HCT116 (cell line): ENCODE measurements around the gene DHRS7C. TPM values are rescaled to one million over a fixed set of nuclear protein-coding genes. Genes with fewer than 3 reads are reported as not detected.

ENCODE experiments used
- ATAC-seq: fragments of 200-7000 bp; cut with Tn5 transposase; 2 replicates; pipeline ENCODE4 v1.9.1; 2020; ENCODE audit warnings: mild to moderate bottlenecking, moderate library complexity
- BruUV-seq: library from RNA; stranded (reverse); fragments of 400-500 nt; replicated peaks from 2 replicates; lab custom pipeline; 2021; lab: Mats Ljungman, UMichigan
- CTCF ChIA-PET: fragments of 300-600 bp; sonication (Branson Sonifier 250); formaldehyde crosslinking; loops from one replicate; lab custom pipeline; 2021; ENCODE audit warnings: antibody characterized with exemption; lab: Charles Lee
- POLR2A ChIA-PET: fragments of 300-600, 350-600 bp; sonication (Branson Sonifier 250); formaldehyde crosslinking; loops from one replicate; lab custom pipeline; 2021; ENCODE audit warnings: antibody characterized with exemption; lab: Charles Lee
- RAD21 ChIA-PET, 2 experiments: fragments of 300-600 bp; sonication (Branson Sonifier 250); formaldehyde crosslinking; loops; one replicate each; lab custom pipeline; 2023; ENCODE audit warnings: low total read pairs in 2 of 2; ENCODE audit not compliant: uncharacterized antibody in 2 of 2, unreplicated experiment in 2 of 2, low non-redundant PET in 1 of 2; lab: Charles Lee
- DNase-seq: peaks from one replicate; pipeline ENCODE4 v3.0.0-alpha.2; 2010; ENCODE audit warnings: low read depth, low spot score
- H2AFZ ChIP-seq: fragments of 200-600 bp; shearing (Covaris generic), sonication (generic); 2 replicates; pipeline ENCODE4 v1.6.1; 2017; ENCODE audit warnings: low read depth, mixed run types, mixed read lengths, antibody characterized with exemption, low read length; ENCODE audit not compliant: poor library complexity, severe bottlenecking
- H3K27ac ChIP-seq: 2 replicates; pipeline ENCODE4 v1.5.1; 2012; ENCODE audit warnings: low read depth, low read length
- H3K27me3 ChIP-seq: fragments of 200-600 bp; sonication (generic); 2 replicates; pipeline ENCODE4 v1.6.1; 2016; ENCODE audit warnings: mixed run types, low read length, mixed read lengths; ENCODE audit not compliant: insufficient read depth
- H3K36me3 ChIP-seq, 2 experiments: fragments of 200-500 bp in 1 of 2; fragments of 200-600 bp in 1 of 2; sonication (Bioruptor generic) in 1 of 2; sonication (generic) in 1 of 2; 2 replicates each; pipeline versions ENCODE4 v1.5.1 to v1.6.1; 2014 to 2016; ENCODE audit warnings: low read length in 2 of 2, inconsistent platforms in 1 of 2, mixed read lengths in 1 of 2, mixed run types in 1 of 2; ENCODE audit not compliant: insufficient read depth in 2 of 2, control insufficient read depth in 1 of 2
- H3K4me1 ChIP-seq, 2 experiments: fragments of 200-600 bp in 1 of 2; sonication (generic) in 1 of 2; 2 replicates each; pipeline versions ENCODE4 v1.5.1 to v1.6.1; 2012 to 2017; ENCODE audit warnings: low read length in 2 of 2, inconsistent platforms in 1 of 2, mild to moderate bottlenecking in 1 of 2, mixed read lengths in 1 of 2, mixed run types in 1 of 2, moderate library complexity in 1 of 2; ENCODE audit not compliant: insufficient read depth in 2 of 2, control insufficient read depth in 1 of 2
- H3K4me2 ChIP-seq: fragments of 200-600 bp; sonication (generic); 2 replicates; pipeline ENCODE4 v1.6.1; 2017; ENCODE audit warnings: mixed run types, low read length, mixed read lengths
- H3K4me3 ChIP-seq, 2 experiments: fragments of 200-600 bp in 1 of 2; sonication (generic) in 1 of 2; replicated peaks in 1 of 2; 2 replicates each; pipeline ENCODE4 v1.5.1; 2011 to 2016; ENCODE audit warnings: low read length in 2 of 2, control low read depth in 1 of 2, low read depth in 1 of 2, mild to moderate bottlenecking in 1 of 2, mixed read lengths in 1 of 2, mixed run types in 1 of 2
- H3K79me2 ChIP-seq: fragments of 200-600 bp; sonication (generic); 2 replicates; pipeline ENCODE4 v1.6.1; 2017; ENCODE audit warnings: mild to moderate bottlenecking, mixed run types, low read length, moderate library complexity, mixed read lengths; ENCODE audit not compliant: insufficient read depth
- H3K9ac ChIP-seq: fragments of 200-600 bp; sonication (generic); 2 replicates; pipeline ENCODE4 v1.6.1; 2016; ENCODE audit warnings: low read length, mixed read lengths
- H3K9me2 ChIP-seq: fragments of 200-600 bp; sonication (generic), shearing (Covaris generic); 2 replicates; pipeline ENCODE4 v1.6.1; 2017; ENCODE audit warnings: mixed run types, mild to moderate bottlenecking, moderate library complexity; ENCODE audit not compliant: insufficient read depth
- H3K9me3 ChIP-seq, 2 experiments: fragments of 200-500 bp in 1 of 2; fragments of 200-600 bp in 1 of 2; sonication (Bioruptor generic) in 1 of 2; sonication (generic) in 1 of 2; 2 replicates each; pipeline ENCODE4 v1.6.1; 2014 to 2017; ENCODE audit warnings: low read length in 2 of 2, mixed read lengths in 2 of 2, inconsistent platforms in 1 of 2, low read depth in 1 of 2, mild to moderate bottlenecking in 1 of 2, mixed run types in 1 of 2, moderate library complexity in 1 of 2; ENCODE audit not compliant: control insufficient read depth in 1 of 2, insufficient read depth in 1 of 2
- H4K20me1 ChIP-seq: fragments of 200-600 bp; sonication (generic), shearing (Covaris generic); 2 replicates; pipeline ENCODE4 v1.6.1; 2017; ENCODE audit warnings: mixed run types, mild to moderate bottlenecking, moderate library complexity; ENCODE audit not compliant: insufficient read depth
- CBX3 ChIP-seq: IDR thresholded peaks from 2 replicates; pipeline ENCODE4 v1.6.1; 2012; ENCODE audit warnings: low read depth
- CEBPB ChIP-seq: IDR thresholded peaks from 2 replicates; pipeline ENCODE4 v1.6.1; 2012; ENCODE audit warnings: low read depth
- EGR1 ChIP-seq: IDR thresholded peaks from 2 replicates; pipeline ENCODE4 v1.6.1; 2012; ENCODE audit warnings: low read depth
- ELF1 ChIP-seq: IDR thresholded peaks from 2 replicates; pipeline ENCODE4 v1.6.1; 2012; ENCODE audit warnings: low read depth, borderline replicate concordance
- EZH2 ChIP-seq: fragments of 200-600 bp; sonication (generic); IDR thresholded peaks from 2 replicates; pipeline ENCODE4 v1.6.1; 2017; ENCODE audit warnings: antibody characterized with exemption, mixed run types
- EZH2phosphoT487 ChIP-seq: fragments of 200-600 bp; IDR thresholded peaks from 2 replicates; pipeline ENCODE4 v1.6.1; 2018; ENCODE audit warnings: antibody characterized with exemption, borderline replicate concordance
- POLR2A ChIP-seq: IDR thresholded peaks from 2 replicates; pipeline ENCODE4 v1.7.0; 2011; ENCODE audit warnings: borderline replicate concordance; ENCODE audit not compliant: insufficient read depth, insufficient read length; ENCODE audit errors: extremely low read depth
- RAD21 ChIP-seq: IDR thresholded peaks from 2 replicates; pipeline ENCODE4 v1.6.1; 2012; ENCODE audit warnings: low read depth, mild to moderate bottlenecking
- TCF7L2 ChIP-seq: IDR thresholded peaks from 2 replicates; pipeline ENCODE4 v1.7.0; 2011; ENCODE audit warnings: borderline replicate concordance, inconsistent platforms; ENCODE audit not compliant: insufficient read depth, insufficient read length; ENCODE audit errors: extremely low read depth
- ZFX ChIP-seq: fragments of 450-650 bp; IDR thresholded peaks from 2 replicates; pipeline ENCODE4 v1.6.1; 2017
- ZNF274 ChIP-seq: fragments of 200-500 bp; sonication (Bioruptor generic); IDR thresholded peaks from 2 replicates; pipeline ENCODE4 v1.6.1; 2014; ENCODE audit warnings: mild to moderate bottlenecking, low read depth, low read length, inconsistent platforms
- intact Hi-C: fragments of 100-400 bp; cut with micrococcal nuclease; formaldehyde crosslinking; loops from 2 replicates; pipeline ENCODE4 v1.10.0; 2022
- total RNA-seq: library from RNA; stranded (reverse); gene quantifications from one replicate; pipeline ENCODE4 v1.2.1, GENCODE V29; 2021; ENCODE audit not compliant: unreplicated experiment
- TF ChIP-seq, protein P1 (sequence below): IDR thresholded peaks from 2 replicates; pipeline ENCODE4 v1.6.1; 2012
- TF ChIP-seq, protein P2 (sequence below): IDR thresholded peaks from 2 replicates; pipeline ENCODE4 v1.6.1; 2012; ENCODE audit warnings: low read depth
- TF ChIP-seq, protein P3 (sequence below), 3 experiments: fragments of 200-600 bp in 1 of 3; sonication (generic) in 1 of 3; IDR thresholded peaks in 2 of 3; conservative IDR thresholded peaks in 1 of 3; 2 replicates each; pipeline ENCODE4 v1.5.1; 2012 to 2017; ENCODE audit warnings: low read depth in 2 of 3, low read length in 2 of 3, antibody characterized with exemption in 1 of 3, borderline replicate concordance in 1 of 3, control low read depth in 1 of 3, mild to moderate bottlenecking in 1 of 3, mixed read lengths in 1 of 3, mixed run types in 1 of 3, moderate library complexity in 1 of 3; ENCODE audit not compliant: insufficient read depth in 1 of 3
- TF ChIP-seq, protein P4 (sequence below): IDR thresholded peaks from 2 replicates; pipeline ENCODE4 v1.6.1; 2011; ENCODE audit warnings: mild to moderate bottlenecking, low read length, moderate library complexity; ENCODE audit not compliant: insufficient replicate concordance; ENCODE audit errors: extremely low read depth

DHRS7C gene
- total RNA-seq, 1 experiment from 2014 or later, result not detected

DNA sequence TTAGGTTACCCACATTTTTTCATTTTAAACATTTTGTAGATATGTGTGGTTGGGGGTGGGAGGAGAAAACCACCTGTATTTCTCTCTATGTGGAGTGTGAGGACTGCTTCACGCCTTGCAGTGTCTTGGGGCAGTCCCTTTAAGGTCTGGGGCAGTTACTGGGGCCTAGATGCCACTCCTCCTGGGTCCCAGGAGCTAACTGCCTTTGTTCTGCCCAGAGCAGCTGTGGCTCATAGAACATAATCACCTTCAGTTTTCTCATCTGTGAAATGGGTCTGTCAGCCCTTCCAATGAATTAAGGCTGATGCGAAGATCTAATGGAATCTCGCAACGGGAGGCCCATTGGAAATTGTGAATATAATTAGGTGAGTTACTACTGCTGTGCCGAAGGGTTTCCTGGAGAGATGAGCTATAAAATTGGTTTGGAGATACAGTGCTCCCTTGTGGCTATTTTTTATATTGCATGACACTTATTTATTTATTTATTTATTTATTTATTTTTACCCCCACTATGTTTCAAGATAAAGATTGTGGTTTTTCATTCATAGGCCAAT, 22.9 kb downstream of the DHRS7C start:
- ChIA-PET RAD21 (interaction anchor here in 1 of 2 experiments (0.7 to 1.6 kb wide), 2 partner anchors 51 to 140 kb away, joined by 3 to 7 read pairs; no protein-coding TSS in a partner anchor), POLR2A (interaction anchor here (0.9 kb wide), 1 partner anchor 19 kb away, joined by 3 read pairs; no protein-coding TSS in a partner anchor), CTCF (interaction anchor here (0.6 to 1.3 kb wide), 21 partner anchors 10 to 192 kb away, joined by 3 to 30 read pairs (median 5); partner anchors contain the start of genes CFAP52, DHRS7C and STX8)
- peak; percentile 73 for ATAC-seq
- H3K9me2 ChIP-seq, result no peaks in the 10 kb centered on the region
- no peak for TF ChIP-seq CBX3
- TF ChIP-seq, protein P1, sequence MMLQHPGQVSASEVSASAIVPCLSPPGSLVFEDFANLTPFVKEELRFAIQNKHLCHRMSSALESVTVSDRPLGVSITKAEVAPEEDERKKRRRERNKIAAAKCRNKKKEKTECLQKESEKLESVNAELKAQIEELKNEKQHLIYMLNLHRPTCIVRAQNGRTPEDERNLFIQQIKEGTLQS, result no peak
- TF ChIP-seq, protein P2, sequence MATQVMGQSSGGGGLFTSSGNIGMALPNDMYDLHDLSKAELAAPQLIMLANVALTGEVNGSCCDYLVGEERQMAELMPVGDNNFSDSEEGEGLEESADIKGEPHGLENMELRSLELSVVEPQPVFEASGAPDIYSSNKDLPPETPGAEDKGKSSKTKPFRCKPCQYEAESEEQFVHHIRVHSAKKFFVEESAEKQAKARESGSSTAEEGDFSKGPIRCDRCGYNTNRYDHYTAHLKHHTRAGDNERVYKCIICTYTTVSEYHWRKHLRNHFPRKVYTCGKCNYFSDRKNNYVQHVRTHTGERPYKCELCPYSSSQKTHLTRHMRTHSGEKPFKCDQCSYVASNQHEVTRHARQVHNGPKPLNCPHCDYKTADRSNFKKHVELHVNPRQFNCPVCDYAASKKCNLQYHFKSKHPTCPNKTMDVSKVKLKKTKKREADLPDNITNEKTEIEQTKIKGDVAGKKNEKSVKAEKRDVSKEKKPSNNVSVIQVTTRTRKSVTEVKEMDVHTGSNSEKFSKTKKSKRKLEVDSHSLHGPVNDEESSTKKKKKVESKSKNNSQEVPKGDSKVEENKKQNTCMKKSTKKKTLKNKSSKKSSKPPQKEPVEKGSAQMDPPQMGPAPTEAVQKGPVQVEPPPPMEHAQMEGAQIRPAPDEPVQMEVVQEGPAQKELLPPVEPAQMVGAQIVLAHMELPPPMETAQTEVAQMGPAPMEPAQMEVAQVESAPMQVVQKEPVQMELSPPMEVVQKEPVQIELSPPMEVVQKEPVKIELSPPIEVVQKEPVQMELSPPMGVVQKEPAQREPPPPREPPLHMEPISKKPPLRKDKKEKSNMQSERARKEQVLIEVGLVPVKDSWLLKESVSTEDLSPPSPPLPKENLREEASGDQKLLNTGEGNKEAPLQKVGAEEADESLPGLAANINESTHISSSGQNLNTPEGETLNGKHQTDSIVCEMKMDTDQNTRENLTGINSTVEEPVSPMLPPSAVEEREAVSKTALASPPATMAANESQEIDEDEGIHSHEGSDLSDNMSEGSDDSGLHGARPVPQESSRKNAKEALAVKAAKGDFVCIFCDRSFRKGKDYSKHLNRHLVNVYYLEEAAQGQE, result no peak
- TF ChIP-seq CEBPB, result no peak
- no peak for TF ChIP-seq ZFX
- TF ChIP-seq EGR1, result no peak
- no peak for TF ChIP-seq ELF1
- no peak for TF ChIP-seq TCF7L2
- no peak for TF ChIP-seq ZNF274
- TF ChIP-seq, protein P3, sequence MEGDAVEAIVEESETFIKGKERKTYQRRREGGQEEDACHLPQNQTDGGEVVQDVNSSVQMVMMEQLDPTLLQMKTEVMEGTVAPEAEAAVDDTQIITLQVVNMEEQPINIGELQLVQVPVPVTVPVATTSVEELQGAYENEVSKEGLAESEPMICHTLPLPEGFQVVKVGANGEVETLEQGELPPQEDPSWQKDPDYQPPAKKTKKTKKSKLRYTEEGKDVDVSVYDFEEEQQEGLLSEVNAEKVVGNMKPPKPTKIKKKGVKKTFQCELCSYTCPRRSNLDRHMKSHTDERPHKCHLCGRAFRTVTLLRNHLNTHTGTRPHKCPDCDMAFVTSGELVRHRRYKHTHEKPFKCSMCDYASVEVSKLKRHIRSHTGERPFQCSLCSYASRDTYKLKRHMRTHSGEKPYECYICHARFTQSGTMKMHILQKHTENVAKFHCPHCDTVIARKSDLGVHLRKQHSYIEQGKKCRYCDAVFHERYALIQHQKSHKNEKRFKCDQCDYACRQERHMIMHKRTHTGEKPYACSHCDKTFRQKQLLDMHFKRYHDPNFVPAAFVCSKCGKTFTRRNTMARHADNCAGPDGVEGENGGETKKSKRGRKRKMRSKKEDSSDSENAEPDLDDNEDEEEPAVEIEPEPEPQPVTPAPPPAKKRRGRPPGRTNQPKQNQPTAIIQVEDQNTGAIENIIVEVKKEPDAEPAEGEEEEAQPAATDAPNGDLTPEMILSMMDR (IDR thresholded peaks at IDR 0.05 in 2 of 3, conservative IDR thresholded peaks at IDR 0.05 in 1 of 3; ENCODE audit: borderline replicate concordance in 1 of 3, insufficient read depth in 1 of 3, low read depth in 2 of 3, low read length in 2 of 3), result peak; percentile 26 to 38 (median 33); a peak in 3 of 6 replicates
- TF ChIP-seq RAD21, result peak; percentile 51
- TF ChIP-seq EZH2, result no peak
- no peak for TF ChIP-seq POLR2A
- no peak for TF ChIP-seq EZH2phosphoT487
- TF ChIP-seq, protein P4, sequence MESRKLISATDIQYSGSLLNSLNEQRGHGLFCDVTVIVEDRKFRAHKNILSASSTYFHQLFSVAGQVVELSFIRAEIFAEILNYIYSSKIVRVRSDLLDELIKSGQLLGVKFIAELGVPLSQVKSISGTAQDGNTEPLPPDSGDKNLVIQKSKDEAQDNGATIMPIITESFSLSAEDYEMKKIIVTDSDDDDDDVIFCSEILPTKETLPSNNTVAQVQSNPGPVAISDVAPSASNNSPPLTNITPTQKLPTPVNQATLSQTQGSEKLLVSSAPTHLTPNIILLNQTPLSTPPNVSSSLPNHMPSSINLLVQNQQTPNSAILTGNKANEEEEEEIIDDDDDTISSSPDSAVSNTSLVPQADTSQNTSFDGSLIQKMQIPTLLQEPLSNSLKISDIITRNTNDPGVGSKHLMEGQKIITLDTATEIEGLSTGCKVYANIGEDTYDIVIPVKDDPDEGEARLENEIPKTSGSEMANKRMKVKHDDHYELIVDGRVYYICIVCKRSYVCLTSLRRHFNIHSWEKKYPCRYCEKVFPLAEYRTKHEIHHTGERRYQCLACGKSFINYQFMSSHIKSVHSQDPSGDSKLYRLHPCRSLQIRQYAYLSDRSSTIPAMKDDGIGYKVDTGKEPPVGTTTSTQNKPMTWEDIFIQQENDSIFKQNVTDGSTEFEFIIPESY, result no peak
- no peaks in the 10 kb centered on the region for H4K20me1 ChIP-seq
- H2AFZ ChIP-seq, result peak overlapping the region; percentile 92
- peaks cover 13% of the 10 kb centered on the region; the same call in 1 of the 2 replicates for H3K27me3 ChIP-seq
- H3K36me3 ChIP-seq, result no peaks in the 10 kb centered on the region
- intact Hi-C loops, result loop anchor here (1.0 to 2.0 kb wide), 2 partner anchors 39 to 192 kb away; partner anchors contain the start of gene CFAP52
- no peaks in the 10 kb centered on the region for H3K9me3 ChIP-seq
- no peak overlapping the region for H3K9ac ChIP-seq
- no peak overlapping the region for H3K27ac ChIP-seq
- H3K4me1 ChIP-seq, result peaks cover 0 to 3% of the 10 kb centered on the region in 2 experiments; a peak in 1 of 4 replicates
- BruUV-seq, result no TSS peak
- H3K4me2 ChIP-seq, result peak overlapping the region; percentile 39; the same call in 1 of the 2 replicates
- H3K4me3 ChIP-seq, result no peak overlapping the region
- peak; percentile 34 for DNase-seq
- no peaks in the 10 kb centered on the region for H3K79me2 ChIP-seq
